HEK293 (cell line): ENCODE data around the gene TNFAIP8L2.

Experiments
- CTCF ChIA-PET: fragments of 350-600 bp; formaldehyde crosslinking; extraction: SDS; loops from one replicate; lab custom pipeline; 2021; ENCODE audit warnings: antibody characterized with exemption; lab: Yijun Ruan, JAX
- POLR2A ChIA-PET: fragments of 300-600 bp; formaldehyde crosslinking; extraction: SDS; loops from one replicate; lab custom pipeline; 2020; ENCODE audit warnings: antibody characterized with exemption, inconsistent platforms; lab: Yijun Ruan, JAX
- H3K27ac ChIP-seq: fragments of 200-500 bp; sonication (Bioruptor generic); 2 replicates; pipeline ENCODE4 v1.5.1; 2014; ENCODE audit warnings: low read depth, low read length, control low read depth, inconsistent platforms; ENCODE audit errors: extremely low read depth
- H3K36me3 ChIP-seq, 2 experiments: fragments of 200-500 bp in 1 of 2; sonication (Bioruptor generic) in 1 of 2; 1 replicate in 1 of 2; 2 replicates in 1 of 2; pipeline ENCODE4 v1.5.1; 2014 to 2017; ENCODE audit warnings: inconsistent platforms in 2 of 2, low read length in 2 of 2; ENCODE audit not compliant: control insufficient read depth in 2 of 2, insufficient read depth in 1 of 2
- H3K4me1 ChIP-seq: fragments of 200-500 bp; sonication (Bioruptor generic); 2 replicates; pipeline ENCODE4 v1.5.1; 2014; ENCODE audit warnings: mild to moderate bottlenecking, low read length, inconsistent platforms; ENCODE audit not compliant: control insufficient read depth, insufficient read depth
- H3K4me3 ChIP-seq: 2 replicates; pipeline ENCODE4 v1.5.1; 2011; ENCODE audit warnings: low read depth, mild to moderate bottlenecking, control low read depth, low read length, moderate library complexity
- H3K9me3 ChIP-seq: fragments of 200-500 bp; sonication (Bioruptor generic); 2 replicates; pipeline ENCODE4 v1.5.1; 2014; ENCODE audit warnings: low read depth, low read length, inconsistent platforms; ENCODE audit not compliant: control insufficient read depth, insufficient read depth
- AEBP2 ChIP-seq: fragments of 450-650 bp; formaldehyde crosslinking; IDR thresholded peaks from 2 replicates; pipeline ENCODE4 v1.5.1; 2016; ENCODE audit warnings: missing biosample characterization, missing genetic modification characterization, borderline replicate concordance
- GLI2 ChIP-seq: fragments of 450-650 bp; formaldehyde crosslinking; IDR thresholded peaks from 2 replicates; pipeline ENCODE4; 2017; ENCODE audit warnings: missing biosample characterization, missing genetic modification characterization, low read depth, borderline replicate concordance
- KLF1 ChIP-seq: fragments of 450-650 bp; formaldehyde crosslinking; IDR thresholded peaks from 2 replicates; pipeline ENCODE4 v1.5.1; 2016; ENCODE audit warnings: missing biosample characterization, missing genetic modification characterization
- KLF16 ChIP-seq: fragments of 450-650 bp; formaldehyde crosslinking; IDR thresholded peaks from 2 replicates; pipeline ENCODE4 v1.5.1; 2017; ENCODE audit warnings: missing biosample characterization, missing genetic modification characterization
- KLF7 ChIP-seq: fragments of 450-650 bp; formaldehyde crosslinking; IDR thresholded peaks from 2 replicates; pipeline ENCODE4 v1.5.1; 2016; ENCODE audit warnings: missing biosample characterization, missing genetic modification characterization, borderline replicate concordance
- PBX3 ChIP-seq: sonication (generic); formaldehyde crosslinking; IDR thresholded peaks from 2 replicates; pipeline ENCODE4 v1.8.1; 2022; ENCODE audit warnings: mild to moderate bottlenecking, moderate library complexity, missing genetic modification reagents
- RBAK ChIP-seq: fragments of 450-650 bp; formaldehyde crosslinking; IDR thresholded peaks from 2 replicates; pipeline ENCODE4 v1.5.1; 2016; ENCODE audit warnings: missing biosample characterization, missing genetic modification characterization
- ZBTB20 ChIP-seq: fragments of 450-650 bp; formaldehyde crosslinking; IDR thresholded peaks from 2 replicates; pipeline ENCODE4 v1.5.1; 2016; ENCODE audit warnings: missing biosample characterization, missing genetic modification characterization
- ZEB2 ChIP-seq: fragments of 450-650 bp; formaldehyde crosslinking; IDR thresholded peaks from 2 replicates; pipeline ENCODE4 v1.5.1; 2016; ENCODE audit warnings: missing biosample characterization, missing genetic modification characterization
- ZFP3 ChIP-seq: fragments of 450-650 bp; formaldehyde crosslinking; IDR thresholded peaks from 2 replicates; pipeline ENCODE4 v1.5.1; 2016; ENCODE audit warnings: low read depth, missing biosample characterization, missing genetic modification characterization
- ZNF146 ChIP-seq: fragments of 450-650 bp; formaldehyde crosslinking; IDR thresholded peaks from 2 replicates; pipeline ENCODE4 v1.5.1; 2016; ENCODE audit warnings: missing biosample characterization, missing genetic modification characterization
- ZNF155 ChIP-seq: fragments of 450-650 bp; formaldehyde crosslinking; IDR thresholded peaks from 2 replicates; pipeline ENCODE4 v1.5.1; 2016; ENCODE audit warnings: missing biosample characterization, missing genetic modification characterization
- ZNF169 ChIP-seq: fragments of 450-650 bp; formaldehyde crosslinking; IDR thresholded peaks from 2 replicates; pipeline ENCODE4 v1.5.1; 2016; ENCODE audit warnings: missing biosample characterization, missing genetic modification characterization
- ZNF335 ChIP-seq: fragments of 450-650 bp; formaldehyde crosslinking; conservative IDR thresholded peaks from 2 replicates; pipeline ENCODE4 v1.5.1; 2016; ENCODE audit warnings: missing biosample characterization, missing genetic modification characterization
- ZNF341 ChIP-seq: fragments of 450-650 bp; formaldehyde crosslinking; IDR thresholded peaks from 2 replicates; pipeline ENCODE4; 2016; ENCODE audit warnings: low read depth, missing biosample characterization, missing genetic modification characterization
- ZNF48 ChIP-seq: fragments of 450-650 bp; formaldehyde crosslinking; IDR thresholded peaks from 2 replicates; pipeline ENCODE4 v1.5.1; 2016; ENCODE audit warnings: missing biosample characterization, missing genetic modification characterization
- ZNF488 ChIP-seq: fragments of 450-650 bp; formaldehyde crosslinking; IDR thresholded peaks from 2 replicates; pipeline ENCODE4 v1.5.1; 2016; ENCODE audit warnings: missing biosample characterization, missing genetic modification characterization
- ZNF639 ChIP-seq: fragments of 450-650 bp; formaldehyde crosslinking; IDR thresholded peaks from 2 replicates; pipeline ENCODE4 v1.5.1; 2016; ENCODE audit warnings: missing biosample characterization, missing genetic modification characterization
- ZNF664 ChIP-seq: fragments of 450-650 bp; formaldehyde crosslinking; IDR thresholded peaks from 2 replicates; pipeline ENCODE4 v1.5.1; 2016; ENCODE audit warnings: missing biosample characterization, missing genetic modification characterization
- ZSCAN16 ChIP-seq: fragments of 450-650 bp; formaldehyde crosslinking; IDR thresholded peaks from 2 replicates; pipeline ENCODE4 v1.5.1; 2016; ENCODE audit warnings: missing biosample characterization, missing genetic modification characterization
- ZSCAN18 ChIP-seq: fragments of 450-650 bp; formaldehyde crosslinking; IDR thresholded peaks from 2 replicates; pipeline ENCODE4 v1.5.1; 2016; ENCODE audit warnings: missing biosample characterization, missing genetic modification characterization
- ZSCAN23 ChIP-seq: fragments of 450-650 bp; formaldehyde crosslinking; IDR thresholded peaks from 2 replicates; pipeline ENCODE4 v1.5.1; 2016; ENCODE audit warnings: missing biosample characterization, missing genetic modification characterization
- ZXDB ChIP-seq: fragments of 450-650 bp; formaldehyde crosslinking; IDR thresholded peaks from 2 replicates; pipeline ENCODE4 v1.5.1; 2016; ENCODE audit warnings: missing biosample characterization, missing genetic modification characterization
- TF ChIP-seq, protein P1 (sequence below): fragments of 450-650 bp; formaldehyde crosslinking; IDR thresholded peaks from 2 replicates; pipeline ENCODE4 v1.5.1; 2016; ENCODE audit warnings: missing biosample characterization, missing genetic modification characterization
- TF ChIP-seq, protein P2 (sequence below): fragments of 450-650 bp; formaldehyde crosslinking; IDR thresholded peaks from 2 replicates; pipeline ENCODE4 v1.5.1; 2016; ENCODE audit warnings: missing biosample characterization, missing genetic modification characterization

Gene TNFAIP8L2

GRCh38 chr1:151165281-151165737 is 8.9 kb downstream of the TNFAIP8L2 start:
- ChIA-PET CTCF (interaction anchor here (0.6 to 1.8 kb wide), 3 partner anchors 9 to 141 kb away, joined by 3 to 9 read pairs (median 4); partner anchors contain the start of gene TNFAIP8L2), POLR2A (interaction anchor here (0.8 to 3.3 kb wide), 9 partner anchors 9 to 159 kb away, joined by 3 to 23 read pairs (median 4); partner anchors contain the start of genes MINDY1, TMOD4, TNFAIP8L2 and VPS72)
- Histone ChIP-seq H3K9me3 (no peaks in the 10 kb centered on the region), H3K27ac (peak overlapping the region; percentile 63), H3K36me3 (peaks cover 17 to 53% of the 10 kb centered on the region in 2 experiments), H3K4me1 (peaks cover 6% of the 10 kb centered on the region; the same call in 1 of the 2 replicates), H3K4me3 (peak overlapping the region; percentile 82)
- TF ChIP-seq ZNF155 (tag by site-specific recombination) (no peak), ZSCAN16 (tag by site-specific recombination) (no peak), GLI2 (tag by site-specific recombination) (no peak), ZNF335 (tag by site-specific recombination) (peak; percentile 99), KLF1 (tag by site-specific recombination) (peak; percentile 68), ZXDB (tag by site-specific recombination) (no peak; the same call in 1 of the 2 replicates), ZSCAN18 (tag by site-specific recombination) (no peak), KLF16 (peak; percentile 81; the same call in 1 of the 2 replicates), ZNF48 (no peak), ZNF341 (tag by site-specific recombination) (peak; percentile 75), ZEB2 (peak; percentile 39; the same call in 1 of the 2 replicates), ZSCAN23 (0 out of 2 replicates have a peak, but pooled peaks have one; percentile 24), ZNF169 (no peak), ZNF146 (tag by site-specific recombination) (no peak), RBAK (tag by site-specific recombination) (no peak), AEBP2 (tag by site-specific recombination) (no peak), ZNF664 (no peak), KLF7 (tag by site-specific recombination) (no peak; the same call in 1 of the 2 replicates), ZBTB20 (peak; percentile 83), ZNF639 (tag by site-specific recombination) (peak; percentile 30; the same call in 1 of the 2 replicates), PBX3 (CRISPR knock-in tag) (no peak), ZNF488 (tag by site-specific recombination) (no peak), ZFP3 (tag by site-specific recombination) (no peak)
- TF ChIP-seq, protein P1, sequence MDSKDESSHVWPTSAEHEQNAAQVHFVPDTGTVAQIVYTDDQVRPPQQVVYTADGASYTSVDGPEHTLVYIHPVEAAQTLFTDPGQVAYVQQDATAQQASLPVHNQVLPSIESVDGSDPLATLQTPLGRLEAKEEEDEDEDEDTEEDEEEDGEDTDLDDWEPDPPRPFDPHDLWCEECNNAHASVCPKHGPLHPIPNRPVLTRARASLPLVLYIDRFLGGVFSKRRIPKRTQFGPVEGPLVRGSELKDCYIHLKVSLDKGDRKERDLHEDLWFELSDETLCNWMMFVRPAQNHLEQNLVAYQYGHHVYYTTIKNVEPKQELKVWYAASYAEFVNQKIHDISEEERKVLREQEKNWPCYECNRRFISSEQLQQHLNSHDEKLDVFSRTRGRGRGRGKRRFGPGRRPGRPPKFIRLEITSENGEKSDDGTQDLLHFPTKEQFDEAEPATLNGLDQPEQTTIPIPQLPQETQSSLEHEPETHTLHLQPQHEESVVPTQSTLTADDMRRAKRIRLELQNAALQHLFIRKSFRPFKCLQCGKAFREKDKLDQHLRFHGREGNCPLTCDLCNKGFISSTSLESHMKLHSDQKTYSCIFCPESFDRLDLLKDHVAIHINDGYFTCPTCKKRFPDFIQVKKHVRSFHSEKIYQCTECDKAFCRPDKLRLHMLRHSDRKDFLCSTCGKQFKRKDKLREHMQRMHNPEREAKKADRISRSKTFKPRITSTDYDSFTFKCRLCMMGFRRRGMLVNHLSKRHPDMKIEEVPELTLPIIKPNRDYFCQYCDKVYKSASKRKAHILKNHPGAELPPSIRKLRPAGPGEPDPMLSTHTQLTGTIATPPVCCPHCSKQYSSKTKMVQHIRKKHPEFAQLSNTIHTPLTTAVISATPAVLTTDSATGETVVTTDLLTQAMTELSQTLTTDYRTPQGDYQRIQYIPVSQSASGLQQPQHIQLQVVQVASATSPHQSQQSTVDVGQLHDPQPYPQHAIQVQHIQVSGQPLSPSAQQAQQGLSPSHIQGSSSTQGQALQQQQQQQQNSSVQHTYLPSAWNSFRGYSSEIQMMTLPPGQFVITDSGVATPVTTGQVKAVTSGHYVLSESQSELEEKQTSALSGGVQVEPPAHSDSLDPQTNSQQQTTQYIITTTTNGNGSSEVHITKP (tag by site-specific recombination) = peak; percentile 99
- TF ChIP-seq, protein P2, sequence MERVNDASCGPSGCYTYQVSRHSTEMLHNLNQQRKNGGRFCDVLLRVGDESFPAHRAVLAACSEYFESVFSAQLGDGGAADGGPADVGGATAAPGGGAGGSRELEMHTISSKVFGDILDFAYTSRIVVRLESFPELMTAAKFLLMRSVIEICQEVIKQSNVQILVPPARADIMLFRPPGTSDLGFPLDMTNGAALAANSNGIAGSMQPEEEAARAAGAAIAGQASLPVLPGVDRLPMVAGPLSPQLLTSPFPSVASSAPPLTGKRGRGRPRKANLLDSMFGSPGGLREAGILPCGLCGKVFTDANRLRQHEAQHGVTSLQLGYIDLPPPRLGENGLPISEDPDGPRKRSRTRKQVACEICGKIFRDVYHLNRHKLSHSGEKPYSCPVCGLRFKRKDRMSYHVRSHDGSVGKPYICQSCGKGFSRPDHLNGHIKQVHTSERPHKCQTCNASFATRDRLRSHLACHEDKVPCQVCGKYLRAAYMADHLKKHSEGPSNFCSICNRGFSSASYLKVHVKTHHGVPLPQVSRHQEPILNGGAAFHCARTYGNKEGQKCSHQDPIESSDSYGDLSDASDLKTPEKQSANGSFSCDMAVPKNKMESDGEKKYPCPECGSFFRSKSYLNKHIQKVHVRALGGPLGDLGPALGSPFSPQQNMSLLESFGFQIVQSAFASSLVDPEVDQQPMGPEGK (tag by site-specific recombination) = peak; percentile 81
